H9 (cell line): ENCODE measurements around the gene IQCF2. TPM values are rescaled to one million over a fixed set of nuclear protein-coding genes. Genes with fewer than 3 reads are reported as not detected.

Experiments used
- DNase-seq: peaks from one replicate; pipeline ENCODE4 v3.0.0-alpha.2; 2017
- H2AFZ ChIP-seq: one replicate; pipeline ENCODE4 v1.6.1; 2013; ENCODE audit warnings: mild to moderate bottlenecking, low read length, control low read depth, moderate library complexity
- H2AK5ac ChIP-seq: 2 replicates; pipeline ENCODE4 v1.6.1; 2013; ENCODE audit warnings: low read length, control low read depth, mixed read lengths; ENCODE audit not compliant: insufficient read length
- H2BK120ac ChIP-seq: one replicate; pipeline ENCODE4 v1.6.1; 2013; ENCODE audit warnings: low read depth, mild to moderate bottlenecking, low read length, control low read depth, inconsistent platforms; ENCODE audit not compliant: poor library complexity, severe bottlenecking
- H2BK12ac ChIP-seq: 2 replicates; pipeline ENCODE4 v1.6.1; 2013; ENCODE audit warnings: low read length, control low read depth, mixed read lengths, low read depth; ENCODE audit not compliant: insufficient read length
- H2BK15ac ChIP-seq: 2 replicates; pipeline ENCODE4 v1.6.1; 2013; ENCODE audit warnings: low read depth, low read length, control low read depth
- H2BK20ac ChIP-seq: one replicate; pipeline ENCODE4 v1.6.1; 2013; ENCODE audit warnings: low read depth, mild to moderate bottlenecking, low read length, control low read depth, inconsistent platforms; ENCODE audit not compliant: poor library complexity, severe bottlenecking
- H2BK5ac ChIP-seq: 2 replicates; pipeline ENCODE4 v1.6.1; 2013; ENCODE audit warnings: low read length, control low read depth, mixed read lengths; ENCODE audit not compliant: insufficient read length
- H3K14ac ChIP-seq: 2 replicates; pipeline ENCODE4 v1.6.1; 2013; ENCODE audit warnings: low read length, control low read depth; ENCODE audit not compliant: insufficient read depth
- H3K18ac ChIP-seq: 2 replicates; pipeline ENCODE4 v1.6.1; 2013; ENCODE audit warnings: low read depth, mild to moderate bottlenecking, mixed read lengths, low read length, control low read depth; ENCODE audit not compliant: insufficient read length
- H3K23ac ChIP-seq: 2 replicates; pipeline ENCODE4 v1.6.1; 2013; ENCODE audit warnings: low read length, control low read depth, mixed read lengths, low read depth; ENCODE audit not compliant: insufficient read length
- H3K23me2 ChIP-seq: 2 replicates; pipeline ENCODE4 v1.6.1; 2013; ENCODE audit warnings: low read depth, mild to moderate bottlenecking, mixed read lengths, low read length, control low read depth; ENCODE audit not compliant: insufficient read length, poor library complexity, severe bottlenecking
- H3K27ac ChIP-seq: 2 replicates; pipeline ENCODE4 v1.5.1; 2013; ENCODE audit warnings: low read length, control low read depth, mixed read lengths, low read depth; ENCODE audit not compliant: insufficient read length
- H3K27me3 ChIP-seq: 2 replicates; pipeline ENCODE4 v1.6.1; 2013; ENCODE audit warnings: low read length, control low read depth, inconsistent platforms; ENCODE audit not compliant: insufficient read depth
- H3K4ac ChIP-seq: 2 replicates; pipeline ENCODE4 v1.6.1; 2013; ENCODE audit warnings: low read depth, mild to moderate bottlenecking, control low read depth, inconsistent platforms, low read length, moderate library complexity
- H3K4me1 ChIP-seq: 2 replicates; pipeline ENCODE4 v1.6.1; 2013; ENCODE audit warnings: low read length, control low read depth, inconsistent platforms; ENCODE audit not compliant: insufficient read depth
- H3K4me2 ChIP-seq: 2 replicates; pipeline ENCODE4 v1.6.1; 2013; ENCODE audit warnings: low read length, control low read depth, mixed read lengths; ENCODE audit not compliant: insufficient read length, insufficient read depth
- H3K56ac ChIP-seq: 2 replicates; pipeline ENCODE4 v1.6.1; 2013; ENCODE audit warnings: low read depth, mild to moderate bottlenecking, mixed read lengths, low read length, control low read depth; ENCODE audit not compliant: insufficient read length
- H3K79me1 ChIP-seq: 2 replicates; pipeline ENCODE4 v1.6.1; 2013; ENCODE audit warnings: low read depth, mild to moderate bottlenecking, moderate library complexity, low read length, control low read depth, inconsistent platforms; ENCODE audit not compliant: insufficient read depth, poor library complexity, severe bottlenecking
- H3K79me2 ChIP-seq: 2 replicates; pipeline ENCODE4 v1.6.1; 2013; ENCODE audit warnings: low read length, control low read depth, inconsistent platforms; ENCODE audit not compliant: insufficient read depth
- H3K9ac ChIP-seq: 2 replicates; pipeline ENCODE4 v1.6.1; 2013; ENCODE audit warnings: low read length, control low read depth, mixed read lengths; ENCODE audit not compliant: insufficient read length; ENCODE audit errors: extremely low read depth
- H3K9me3 ChIP-seq: one replicate; pipeline ENCODE4 v1.6.1; 2013; ENCODE audit warnings: low read depth, low read length, inconsistent platforms; ENCODE audit not compliant: control insufficient read depth
- H3T11ph ChIP-seq: one replicate; pipeline ENCODE4 v1.6.1; 2013; ENCODE audit warnings: mild to moderate bottlenecking, low read length, control low read depth, inconsistent platforms
- H4K20me1 ChIP-seq: one replicate; pipeline ENCODE4 v1.6.1; 2013; ENCODE audit not compliant: control insufficient read depth, insufficient read length, insufficient read depth
- H4K5ac ChIP-seq: 2 replicates; pipeline ENCODE4 v1.6.1; 2013; ENCODE audit warnings: low read depth, mild to moderate bottlenecking, mixed read lengths, low read length, control low read depth; ENCODE audit not compliant: insufficient read length
- H4K8ac ChIP-seq: replicated peaks from 2 replicates; pipeline ENCODE4 v1.6.1; 2013; ENCODE audit warnings: low read length, control low read depth, mixed read lengths, low read depth; ENCODE audit not compliant: insufficient read length
- H4K91ac ChIP-seq: 2 replicates; pipeline ENCODE4 v1.6.1; 2013; ENCODE audit warnings: low read depth, mild to moderate bottlenecking, moderate library complexity, mixed read lengths, low read length, control low read depth; ENCODE audit not compliant: insufficient read length
- H3K27ac Mint-ChIP-seq, 3 experiments: 2 replicates in 2 of 3; 3 replicates in 1 of 3; pipeline ENCODE4 v1.8.0; 2020 to 2021; ENCODE audit warnings: mixed read lengths in 3 of 3, mild to moderate bottlenecking in 1 of 3, moderate library complexity in 1 of 3
- H3K27me3 Mint-ChIP-seq: 2 replicates; pipeline ENCODE4 v1.8.0; 2021; ENCODE audit warnings: low read depth, mild to moderate bottlenecking, moderate library complexity, mixed read lengths
- H3K36me3 Mint-ChIP-seq, 3 experiments: 2 replicates in 2 of 3; 3 replicates in 1 of 3; pipeline ENCODE4 v1.8.0; 2020 to 2021; ENCODE audit warnings: low read depth in 3 of 3, mixed read lengths in 3 of 3; ENCODE audit not compliant: insufficient read depth in 1 of 3
- H3K4me1 Mint-ChIP-seq, 2 experiments: 2 replicates each; pipeline ENCODE4 v1.8.0; 2020; ENCODE audit warnings: mixed read lengths in 2 of 2
- H3K4me3 Mint-ChIP-seq, 2 experiments: 2 replicates in 1 of 2; 3 replicates in 1 of 2; pipeline ENCODE4 v1.8.0; 2020 to 2021; ENCODE audit warnings: mild to moderate bottlenecking in 2 of 2, mixed read lengths in 2 of 2, moderate library complexity in 1 of 2
- H3K9me3 Mint-ChIP-seq, 2 experiments: 2 replicates in 1 of 2; 3 replicates in 1 of 2; pipeline ENCODE4 v1.8.0; 2020; ENCODE audit warnings: mild to moderate bottlenecking in 2 of 2, mixed read lengths in 2 of 2, moderate library complexity in 1 of 2
- WGBS: extraction: QIAGEN DNeasy Blood & Tissue Kit; methylation state at CpG from one replicate; pipeline ENCODE4 v1.1.7; 2013; ENCODE audit warnings: missing lambda C conversion rate, low lambda C conversion rate, mixed read lengths; ENCODE audit not compliant: insufficient read length; ENCODE audit errors: extremely low coverage; 5-methylcytosine and 5-hydroxymethylcytosine counted together
- total RNA-seq: library from RNA; stranded (reverse); gene quantifications from 2 replicates; pipeline ENCODE4 v1.2.1, GENCODE V29; 2021
- TF ChIP-seq, protein P1 (sequence below): fragments of 200-600 bp; sonication (generic); conservative IDR thresholded peaks from 3 replicates; pipeline ENCODE4 v1.8.0; 2021; ENCODE audit warnings: antibody characterized with exemption, mild to moderate bottlenecking

Gene IQCF2
- total RNA-seq, 1 experiment from 2014 or later = not detected

DNA sequence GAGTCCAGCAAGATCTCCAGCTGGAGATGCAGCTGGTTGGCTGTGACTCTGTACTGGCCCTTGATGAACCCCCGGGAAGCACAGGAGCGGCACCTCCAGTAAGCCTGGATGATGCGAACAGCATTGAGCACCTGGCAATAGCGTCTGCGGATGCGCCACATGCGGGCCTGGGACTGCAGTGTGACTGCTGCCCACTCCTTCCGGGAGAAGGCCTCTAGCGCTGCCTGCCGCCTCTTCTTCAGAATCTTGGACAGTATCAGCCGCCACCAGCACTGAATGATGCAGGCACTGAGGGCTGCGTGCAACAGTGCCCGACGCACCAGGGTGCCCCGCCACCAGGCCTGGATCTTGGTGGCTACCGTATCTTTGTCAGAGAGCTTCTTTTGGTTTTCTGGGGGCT is 33.5 kb downstream of the IQCF2 start:
- Mint-ChIP-seq H3K9me3 (peaks cover 0 to 3% of the 10 kb centered on the region in 2 experiments; a peak in 2 of 5 replicates), H3K27ac (no peak overlapping the region), H3K36me3 (no peaks in the 10 kb centered on the region), H3K27me3 (peaks cover 11% of the 10 kb centered on the region), H3K4me1 (peaks cover 32 to 35% of the 10 kb centered on the region in 2 experiments), H3K4me3 (no peak overlapping the region)
- no peak overlapping the region for H3K4ac ChIP-seq
- no peaks in the 10 kb centered on the region for H3K9me3 ChIP-seq
- no peak overlapping the region for H4K91ac ChIP-seq
- H2AFZ ChIP-seq = no peak overlapping the region
- TF ChIP-seq, protein P1, sequence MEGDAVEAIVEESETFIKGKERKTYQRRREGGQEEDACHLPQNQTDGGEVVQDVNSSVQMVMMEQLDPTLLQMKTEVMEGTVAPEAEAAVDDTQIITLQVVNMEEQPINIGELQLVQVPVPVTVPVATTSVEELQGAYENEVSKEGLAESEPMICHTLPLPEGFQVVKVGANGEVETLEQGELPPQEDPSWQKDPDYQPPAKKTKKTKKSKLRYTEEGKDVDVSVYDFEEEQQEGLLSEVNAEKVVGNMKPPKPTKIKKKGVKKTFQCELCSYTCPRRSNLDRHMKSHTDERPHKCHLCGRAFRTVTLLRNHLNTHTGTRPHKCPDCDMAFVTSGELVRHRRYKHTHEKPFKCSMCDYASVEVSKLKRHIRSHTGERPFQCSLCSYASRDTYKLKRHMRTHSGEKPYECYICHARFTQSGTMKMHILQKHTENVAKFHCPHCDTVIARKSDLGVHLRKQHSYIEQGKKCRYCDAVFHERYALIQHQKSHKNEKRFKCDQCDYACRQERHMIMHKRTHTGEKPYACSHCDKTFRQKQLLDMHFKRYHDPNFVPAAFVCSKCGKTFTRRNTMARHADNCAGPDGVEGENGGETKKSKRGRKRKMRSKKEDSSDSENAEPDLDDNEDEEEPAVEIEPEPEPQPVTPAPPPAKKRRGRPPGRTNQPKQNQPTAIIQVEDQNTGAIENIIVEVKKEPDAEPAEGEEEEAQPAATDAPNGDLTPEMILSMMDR = no peak
- no peak overlapping the region for H2BK5ac ChIP-seq
- H2AK5ac ChIP-seq = no peak overlapping the region
- no peak overlapping the region for H2BK15ac ChIP-seq
- H3K4me1 ChIP-seq = no peaks in the 10 kb centered on the region
- no peak overlapping the region for H2BK120ac ChIP-seq
- no peak overlapping the region for H3K14ac ChIP-seq
- H4K8ac ChIP-seq = no peak overlapping the region
- no peaks in the 10 kb centered on the region for H3K27me3 ChIP-seq
- H3T11ph ChIP-seq = no peak overlapping the region
- no peak overlapping the region for H3K27ac ChIP-seq
- no peaks in the 10 kb centered on the region for H4K20me1 ChIP-seq
- no peaks in the 10 kb centered on the region for H3K79me1 ChIP-seq
- H3K56ac ChIP-seq = no peak overlapping the region
- no peak overlapping the region for H3K4me2 ChIP-seq
- no peak overlapping the region for H2BK12ac ChIP-seq
- H4K5ac ChIP-seq = no peak overlapping the region
- no peaks in the 10 kb centered on the region for H3K23me2 ChIP-seq
- no peak overlapping the region for H3K18ac ChIP-seq
- no peak overlapping the region for H2BK20ac ChIP-seq
- WGBS = no CpG with 5 or more reads among the region's 16 CpGs
- no peaks in the 10 kb centered on the region for H3K79me2 ChIP-seq
- no peak for DNase-seq
- no peak overlapping the region for H3K9ac ChIP-seq
- H3K23ac ChIP-seq = no peak overlapping the region
